Hepatocyte (in vitro differentiated cells): ENCODE results near the gene KIN. TPM values are rescaled to one million over a fixed set of nuclear protein-coding genes. Genes with fewer than 3 reads are reported as not detected.

Experiments
- DNase-seq: peaks from one replicate; pipeline ENCODE4 v3.0.0-alpha.2; 2016; ENCODE audit warnings: low spot score
- H2AFZ ChIP-seq: fragments of 200-600 bp; sonication (generic); 2 replicates; pipeline ENCODE4 v1.6.0; 2016; ENCODE audit warnings: antibody characterized with exemption, mild to moderate bottlenecking
- H3K27ac ChIP-seq: fragments of 200-600 bp; sonication (generic); 2 replicates; pipeline ENCODE4 v1.5.1; 2016; ENCODE audit warnings: mild to moderate bottlenecking
- H3K27me3 ChIP-seq: fragments of 200-600 bp; sonication (generic); 2 replicates; pipeline ENCODE4 v1.6.1; 2016
- H3K36me3 ChIP-seq: fragments of 200-600 bp; sonication (generic); replicated peaks from 2 replicates; pipeline ENCODE4 v1.5.1; 2016; ENCODE audit warnings: low read depth; ENCODE audit not compliant: insufficient read depth
- H3K4me1 ChIP-seq: fragments of 200-600 bp; sonication (generic); 2 replicates; pipeline ENCODE4 v1.5.1; 2016; ENCODE audit warnings: mild to moderate bottlenecking, moderate library complexity; ENCODE audit not compliant: insufficient read depth
- H3K4me2 ChIP-seq: fragments of 200-600 bp; sonication (generic); 2 replicates; pipeline ENCODE4 v1.6.0; 2016
- H3K4me3 ChIP-seq: fragments of 200-600 bp; sonication (generic); 2 replicates; pipeline ENCODE4 v1.5.1; 2016; ENCODE audit warnings: mild to moderate bottlenecking
- H3K79me2 ChIP-seq: fragments of 200-600 bp; sonication (generic); 2 replicates; pipeline ENCODE4 v1.6.0; 2017; ENCODE audit warnings: mild to moderate bottlenecking
- H3K9me2 ChIP-seq: fragments of 200-600 bp; sonication (generic); replicated peaks from 2 replicates; pipeline ENCODE4 v1.6.0; 2017; ENCODE audit warnings: mild to moderate bottlenecking; ENCODE audit not compliant: insufficient read depth
- H3K9me3 ChIP-seq: fragments of 200-600 bp; sonication (generic); 2 replicates; pipeline ENCODE4 v1.5.1; 2016; ENCODE audit warnings: low read depth, mild to moderate bottlenecking
- H4K20me1 ChIP-seq: fragments of 200-600 bp; sonication (generic); 2 replicates; pipeline ENCODE4 v1.6.0; 2016; ENCODE audit warnings: mild to moderate bottlenecking; ENCODE audit not compliant: insufficient read depth, poor library complexity, severe bottlenecking
- CTCF ChIP-seq: fragments of 200-600 bp; sonication (generic); IDR thresholded peaks from 2 replicates; pipeline ENCODE4 v1.5.1; 2016; ENCODE audit warnings: antibody characterized with exemption, mild to moderate bottlenecking; ENCODE audit not compliant: poor library complexity
- EZH2 ChIP-seq: fragments of 200-600 bp; sonication (generic); IDR thresholded peaks from 2 replicates; pipeline ENCODE4 v1.6.1; 2016; ENCODE audit warnings: antibody characterized with exemption, mild to moderate bottlenecking, borderline replicate concordance
- EZH2phosphoT487 ChIP-seq: fragments of 200-600 bp; sonication (generic); IDR thresholded peaks from one replicate; pipeline ENCODE4 v1.6.1; 2018; ENCODE audit warnings: antibody characterized with exemption, mild to moderate bottlenecking, low read depth, moderate library complexity; ENCODE audit not compliant: unreplicated experiment, severe bottlenecking
- WGBS: methylation state at CpG from one replicate; pipeline ENCODE4 v1.1.6; 2016; ENCODE audit warnings: low lambda C conversion rate; ENCODE audit errors: missing lambda C conversion rate; 5-methylcytosine and 5-hydroxymethylcytosine counted together
- polyA plus RNA-seq: library from polyadenylated mRNA; unstranded; fragments of >200 nt; fragmentation: Nextera tagmentation; extraction: Ambion mirVana; gene quantifications from 2 replicates; pipeline ENCODE4 v1.2.1, GENCODE V29; 2016
- total RNA-seq: library from RNA; depleted of rRNA; stranded (reverse); fragments of >200 nt; gene quantifications from 2 replicates; pipeline ENCODE4 v1.2.3, GENCODE V29; 2014

Gene KIN
- total and polyA plus RNA-seq, 2 experiments from 2014 or later = 10.6 to 11.4 TPM

- no peaks in the 10 kb centered on the region for H4K20me1 ChIP-seq
- TF ChIP-seq EZH2 = no peak
- no peak overlapping the region for H3K27ac ChIP-seq
- WGBS = 97% methylated on average over 3 of the region's 3 CpGs
- no peak overlapping the region for H3K4me3 ChIP-seq
- no peaks in the 10 kb centered on the region for H3K36me3 ChIP-seq
- no peaks in the 10 kb centered on the region for H3K9me2 ChIP-seq
- DNase-seq = no peak
- no peaks in the 10 kb centered on the region for H3K27me3 ChIP-seq
- no peaks in the 10 kb centered on the region for H3K9me3 ChIP-seq
- no peak overlapping the region for H3K4me2 ChIP-seq
- no peaks in the 10 kb centered on the region for H3K4me1 ChIP-seq
- H3K79me2 ChIP-seq = no peaks in the 10 kb centered on the region
- H2AFZ ChIP-seq = no peak overlapping the region
Measured at GRCh38 chr10:7705341-7705740, 82.5 kb downstream of the KIN start.

GRCh38 chr10:7704071-7705016 is 83.4 kb downstream of the KIN start:
- Histone ChIP-seq H3K4me3 (no peak overlapping the region), H3K27ac (peak overlapping the region; percentile 17), H2AFZ (no peak overlapping the region), H3K79me2 (no peaks in the 10 kb centered on the region), H4K20me1 (no peaks in the 10 kb centered on the region), H3K4me1 (no peaks in the 10 kb centered on the region), H3K27me3 (no peaks in the 10 kb centered on the region), H3K36me3 (no peaks in the 10 kb centered on the region), H3K9me3 (no peaks in the 10 kb centered on the region), H3K9me2 (no peaks in the 10 kb centered on the region), H3K4me2 (peak overlapping the region; percentile 38)
- DNase-seq = no peak
- no peak for TF ChIP-seq EZH2
- no peak for TF ChIP-seq CTCF
- WGBS = 84% methylated on average over 8 of the region's 8 CpGs

GRCh38 chr10:7703140-7703539 is 84.7 kb downstream of the KIN start, which contains the start of gene ITIH2:
Gene ITIH2, plus strand, starts transcription at chr10:7703316. Its CDS starts 119 bp downstream, at chr10:7703435.
- no peak for DNase-seq
- Histone ChIP-seq H3K9me2 (no peaks in the 10 kb centered on the region), H3K4me2 (peak within 1 kb of the TSS; percentile 38), H3K36me3 (no peaks in the 10 kb centered on the region), H3K4me3 (no peak within 1 kb of the TSS), H2AFZ (no peak within 1 kb of the TSS), H4K20me1 (no peaks in the 10 kb centered on the region), H3K27ac (peak within 1 kb of the TSS; percentile 17), H3K9me3 (no peaks in the 10 kb centered on the region), H3K4me1 (no peaks in the 10 kb centered on the region), H3K27me3 (no peaks in the 10 kb centered on the region), H3K79me2 (no peaks in the 10 kb centered on the region)
- TF ChIP-seq CTCF = no peak
- WGBS = 57% methylated on average over 4 of the region's 4 CpGs

DNA sequence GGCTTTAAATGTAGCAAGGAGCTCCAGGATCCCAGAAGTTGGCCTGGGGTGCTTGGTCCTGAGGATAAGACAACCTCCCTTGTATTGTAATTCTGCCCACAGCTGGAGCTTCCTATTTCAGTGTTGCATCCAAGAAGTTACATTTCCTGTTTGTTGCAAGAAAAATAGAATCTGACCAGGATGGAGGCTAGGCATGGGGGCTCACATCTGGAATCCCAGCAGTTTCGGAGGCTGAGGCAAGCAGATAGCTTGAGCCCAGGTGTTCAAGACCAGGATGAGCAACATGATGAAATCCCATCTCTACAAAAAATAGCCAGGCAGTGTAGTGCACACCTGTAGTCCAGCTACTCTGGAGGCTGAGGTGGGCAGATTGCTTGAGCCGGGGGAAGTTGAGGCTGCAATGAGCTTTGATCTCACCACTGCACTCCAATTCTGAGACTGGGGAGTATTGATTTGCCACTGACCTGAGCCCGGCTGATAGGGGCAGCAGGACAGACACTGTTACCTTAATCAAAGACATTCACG is 85.4 kb downstream of the KIN start:
- no peaks in the 10 kb centered on the region for H3K27me3 ChIP-seq
- H3K79me2 ChIP-seq = no peaks in the 10 kb centered on the region
- no peak overlapping the region for H2AFZ ChIP-seq
- H3K9me2 ChIP-seq = no peaks in the 10 kb centered on the region
- no peaks in the 10 kb centered on the region for H3K4me1 ChIP-seq
- no peak overlapping the region for H3K27ac ChIP-seq
- TF ChIP-seq EZH2phosphoT487 (no peak), EZH2 (no peak), CTCF (no peak)
- H3K4me2 ChIP-seq = no peak overlapping the region
- H3K9me3 ChIP-seq = no peaks in the 10 kb centered on the region
- H3K36me3 ChIP-seq = no peaks in the 10 kb centered on the region
- 80% methylated on average over 4 of the region's 4 CpGs for WGBS
- H4K20me1 ChIP-seq = no peaks in the 10 kb centered on the region
- H3K4me3 ChIP-seq = no peak overlapping the region
- no peak for DNase-seq
